Tibial artery (tissue), 4 donors: ENCODE measurements around the gene VTI1A.
"Not testable (repeated sequence)": the region's sequence is repeated elsewhere in the genome, so short reads cannot be mapped to it uniquely, and the experiment has no call there.

ENCODE experiments used
- DNase-seq, 2 donors: peaks; one replicate each; pipeline ENCODE4 v3.0.0-alpha.2; 2019
- H3K27ac ChIP-seq, 2 donors: fragments of 200-600 bp; sonication (generic) in 1 of 2; 1 replicate in 1 of 2; 2 replicates in 1 of 2; pipeline ENCODE4 v1.5.1; 2018 to 2019; ENCODE audit warnings: mild to moderate bottlenecking in 1 of 2
- H3K27me3 ChIP-seq, 2 donors: fragments of 200-600 bp; sonication (generic) in 1 of 2; one replicate each; pipeline versions ENCODE4 v1.5.1 to v1.6.0; 2016 to 2019
- H3K36me3 ChIP-seq, 3 donors: fragments of 200-600 bp; sonication (generic) in 2 of 3; one replicate each; pipeline ENCODE4 v1.5.1; 2016 to 2019; ENCODE audit warnings: mild to moderate bottlenecking in 2 of 3
- H3K4me1 ChIP-seq, 4 donors: fragments of 200-600 bp; sonication (generic) in 2 of 4; 1 replicate in 3 of 4; 2 replicates in 1 of 4; pipeline ENCODE4 v1.5.1; 2016 to 2019
- H3K4me3 ChIP-seq, 2 donors: fragments of 200-600 bp; sonication (generic) in 1 of 2; 1 replicate in 1 of 2; 2 replicates in 1 of 2; pipeline ENCODE4 v1.5.1; 2018 to 2019; ENCODE audit warnings: mild to moderate bottlenecking in 2 of 2
- H3K9me3 ChIP-seq, 3 donors: fragments of 200-600 bp; sonication (generic) in 1 of 3; one replicate each; pipeline ENCODE4 v1.5.1; 2016 to 2019
- intact Hi-C: fragments of 100-400 bp; cut with DNase I; formaldehyde crosslinking; loops from one replicate; pipeline ENCODE4 v1.15.0; 2023; ENCODE audit warnings: low total_unique reads
- TF ChIP-seq, protein P1 (sequence below), 2 experiments: fragments of 200-600 bp in 1 of 2; fragments of 450-650 bp in 1 of 2; IDR thresholded peaks; one replicate each; pipeline ENCODE4 v1.5.1; 2017 to 2019; ENCODE audit warnings: antibody characterized with exemption in 2 of 2, mild to moderate bottlenecking in 1 of 2, moderate library complexity in 1 of 2

Gene VTI1A

DNA sequence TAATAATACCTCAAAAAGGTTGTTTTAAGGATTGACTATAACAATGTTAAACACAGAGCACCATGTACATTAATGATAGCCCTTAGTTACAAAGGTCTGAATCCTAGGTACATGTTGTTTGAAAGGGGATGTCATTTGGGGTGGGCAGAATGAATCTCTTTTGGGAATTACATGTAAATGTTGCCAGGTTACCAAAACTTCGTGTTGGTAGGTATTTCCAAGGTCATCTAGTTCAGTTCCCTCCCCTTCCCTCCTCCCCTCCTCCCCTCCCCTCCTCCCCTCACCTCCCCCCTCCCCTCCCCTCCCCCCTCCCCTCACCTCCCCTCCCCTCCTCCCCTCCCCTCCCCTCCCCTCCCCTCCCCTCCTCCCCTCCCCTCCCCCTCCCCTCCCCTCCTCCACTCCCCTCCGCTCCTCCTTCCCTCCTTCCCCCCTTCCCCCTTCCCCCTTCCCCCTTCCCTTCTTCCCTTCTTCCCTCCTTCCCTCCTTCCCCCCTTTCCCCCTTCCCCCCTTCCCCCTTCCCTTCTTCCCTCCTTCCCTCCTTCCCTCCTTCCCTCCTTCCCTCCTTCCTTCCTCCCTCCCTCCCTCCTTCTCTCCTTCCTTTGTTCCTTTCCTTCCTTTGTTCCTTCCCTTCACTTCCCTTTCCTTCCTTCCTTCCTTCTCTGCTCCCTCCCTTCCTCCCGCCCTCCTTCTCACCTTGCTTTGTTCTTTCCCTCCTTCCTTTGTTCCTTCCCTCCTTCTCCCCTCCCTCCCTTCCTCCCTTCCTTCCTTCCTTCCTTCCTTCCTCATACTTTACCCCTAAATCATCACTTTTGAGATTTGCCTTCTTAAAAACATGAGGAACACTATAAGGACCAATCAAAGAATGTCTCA is 8.1 kb downstream of the VTI1A start:
- DNase-seq, result no peak
- TF ChIP-seq, protein P1, sequence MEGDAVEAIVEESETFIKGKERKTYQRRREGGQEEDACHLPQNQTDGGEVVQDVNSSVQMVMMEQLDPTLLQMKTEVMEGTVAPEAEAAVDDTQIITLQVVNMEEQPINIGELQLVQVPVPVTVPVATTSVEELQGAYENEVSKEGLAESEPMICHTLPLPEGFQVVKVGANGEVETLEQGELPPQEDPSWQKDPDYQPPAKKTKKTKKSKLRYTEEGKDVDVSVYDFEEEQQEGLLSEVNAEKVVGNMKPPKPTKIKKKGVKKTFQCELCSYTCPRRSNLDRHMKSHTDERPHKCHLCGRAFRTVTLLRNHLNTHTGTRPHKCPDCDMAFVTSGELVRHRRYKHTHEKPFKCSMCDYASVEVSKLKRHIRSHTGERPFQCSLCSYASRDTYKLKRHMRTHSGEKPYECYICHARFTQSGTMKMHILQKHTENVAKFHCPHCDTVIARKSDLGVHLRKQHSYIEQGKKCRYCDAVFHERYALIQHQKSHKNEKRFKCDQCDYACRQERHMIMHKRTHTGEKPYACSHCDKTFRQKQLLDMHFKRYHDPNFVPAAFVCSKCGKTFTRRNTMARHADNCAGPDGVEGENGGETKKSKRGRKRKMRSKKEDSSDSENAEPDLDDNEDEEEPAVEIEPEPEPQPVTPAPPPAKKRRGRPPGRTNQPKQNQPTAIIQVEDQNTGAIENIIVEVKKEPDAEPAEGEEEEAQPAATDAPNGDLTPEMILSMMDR (IDR thresholded peaks at IDR 0.05), result no peak
- no peak overlapping the region for H3K27ac ChIP-seq
- H3K4me3 ChIP-seq, result no peak overlapping the region
- no peaks in the 10 kb centered on the region for H3K36me3 ChIP-seq
- H3K4me1 ChIP-seq, result no peaks in the 10 kb centered on the region
- H3K27me3 ChIP-seq, result no peaks in the 10 kb centered on the region
- intact Hi-C loops, result loop anchor here (5.0 kb wide), 1 partner anchor 513 kb away; no protein-coding TSS in a partner anchor
- no peaks in the 10 kb centered on the region for H3K9me3 ChIP-seq

DNA sequence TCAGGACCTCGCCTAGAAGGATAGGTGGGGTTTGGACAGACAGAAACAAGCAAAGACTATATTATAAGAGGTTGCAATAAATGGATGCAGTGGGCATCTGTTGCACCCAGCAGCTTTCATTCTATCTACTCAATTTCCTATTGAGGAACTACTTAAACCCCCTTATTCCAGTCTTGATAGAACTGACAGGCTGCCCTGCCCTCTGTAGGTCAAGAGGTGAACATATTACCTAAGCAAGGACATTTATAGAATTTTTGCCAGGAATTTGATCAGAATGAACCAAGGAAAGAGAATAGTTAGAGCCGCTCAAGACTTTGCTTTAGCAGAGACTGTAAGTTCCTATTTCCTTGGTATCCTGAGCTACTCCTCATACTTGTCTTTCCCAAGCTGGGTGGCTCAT is 9.5 kb downstream of the VTI1A start:
- no peaks in the 10 kb centered on the region for H3K9me3 ChIP-seq
- TF ChIP-seq, protein P1 (IDR thresholded peaks at IDR 0.05), result no peak
- peaks cover 0 to 8% (median 3%) of the 10 kb centered on the region in 3 donors for H3K36me3 ChIP-seq
- DNase-seq, result no peak
- no peak overlapping the region for H3K27ac ChIP-seq
- no peaks in the 10 kb centered on the region for H3K4me1 ChIP-seq
- H3K4me3 ChIP-seq, result no peak overlapping the region
- no peaks in the 10 kb centered on the region for H3K27me3 ChIP-seq
- intact Hi-C loops, result no loop called here

DNA sequence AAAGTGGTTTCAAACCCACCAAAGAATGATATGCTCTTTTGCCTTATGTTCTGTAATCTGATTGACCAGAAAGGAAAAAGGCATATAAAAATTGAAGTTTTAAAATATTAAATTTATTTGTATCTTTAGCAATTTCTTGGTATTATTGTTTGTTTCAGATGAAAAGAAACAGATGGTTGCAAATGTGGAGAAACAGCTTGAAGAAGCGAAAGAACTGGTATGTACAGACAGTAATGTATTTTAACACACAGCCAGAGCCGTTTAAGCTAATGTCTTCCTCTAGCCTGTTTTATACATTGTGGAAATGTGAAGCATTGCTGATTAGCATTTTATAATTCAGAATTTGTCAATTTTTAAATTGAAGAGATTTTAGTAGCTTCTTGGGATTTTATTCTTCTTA is 13.4 kb downstream of the VTI1A start:
- intact Hi-C loops, result no loop called here
- TF ChIP-seq, protein P1 (IDR thresholded peaks at IDR 0.05), result no peak
- Histone ChIP-seq H3K27ac (no peak overlapping the region), H3K36me3 (peaks cover 11 to 26% (median 19%) of the 10 kb centered on the region in 3 donors), H3K4me3 (no peak overlapping the region), H3K27me3 (no peaks in the 10 kb centered on the region), H3K4me1 (no peaks in the 10 kb centered on the region), H3K9me3 (no peaks in the 10 kb centered on the region)
- no peak for DNase-seq

DNA sequence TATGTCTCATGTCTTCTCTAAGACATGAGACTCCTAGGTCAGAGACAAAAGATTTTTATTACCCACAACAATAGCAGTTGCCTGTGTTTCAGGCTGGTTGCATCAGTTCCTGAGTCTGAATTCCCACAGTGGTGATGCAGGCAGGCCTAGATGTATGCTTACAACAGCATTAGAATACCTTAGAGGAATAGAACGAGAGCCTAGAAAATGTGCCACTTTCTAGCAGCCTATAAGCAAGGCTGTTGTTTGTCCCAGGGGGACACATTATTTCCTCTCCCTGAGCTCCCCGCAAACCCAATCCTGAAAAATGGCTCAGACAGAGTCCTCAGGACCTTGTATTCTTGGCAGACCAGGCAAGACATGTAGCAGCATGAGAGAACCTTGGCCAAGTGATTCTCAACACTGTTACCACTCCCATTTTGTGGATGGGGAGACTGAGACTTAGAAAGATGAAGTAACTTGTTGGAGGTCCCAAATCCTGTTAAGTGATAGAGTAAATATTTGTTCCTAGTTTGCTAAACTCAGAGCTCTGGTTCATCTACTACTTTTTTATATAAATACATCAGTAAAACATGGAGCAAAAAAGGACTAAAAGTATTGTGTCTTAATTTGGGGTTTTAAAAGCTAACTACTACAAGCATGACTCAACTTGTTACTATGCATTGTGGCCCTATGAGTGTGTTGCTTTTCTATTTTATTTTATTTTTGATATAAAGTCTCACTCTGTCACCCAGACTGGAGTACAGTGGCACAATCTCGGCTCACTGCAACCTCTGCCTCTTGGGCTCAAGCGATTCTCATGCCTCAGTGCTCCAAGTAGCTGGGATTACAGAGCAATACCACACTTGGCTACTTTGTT is 14.2 kb downstream of the VTI1A start:
- Histone ChIP-seq H3K27me3 (no peaks in the 10 kb centered on the region), H3K36me3 (peaks cover 19 to 34% (median 25%) of the 10 kb centered on the region in 3 donors), H3K9me3 (no peaks in the 10 kb centered on the region), H3K4me1 (no peaks in the 10 kb centered on the region), H3K4me3 (no peak overlapping the region), H3K27ac (no peak overlapping the region)
- intact Hi-C loops, result no loop called here
- TF ChIP-seq, protein P1 (IDR thresholded peaks at IDR 0.05), result no peak
- DNase-seq, result no peak

DNA sequence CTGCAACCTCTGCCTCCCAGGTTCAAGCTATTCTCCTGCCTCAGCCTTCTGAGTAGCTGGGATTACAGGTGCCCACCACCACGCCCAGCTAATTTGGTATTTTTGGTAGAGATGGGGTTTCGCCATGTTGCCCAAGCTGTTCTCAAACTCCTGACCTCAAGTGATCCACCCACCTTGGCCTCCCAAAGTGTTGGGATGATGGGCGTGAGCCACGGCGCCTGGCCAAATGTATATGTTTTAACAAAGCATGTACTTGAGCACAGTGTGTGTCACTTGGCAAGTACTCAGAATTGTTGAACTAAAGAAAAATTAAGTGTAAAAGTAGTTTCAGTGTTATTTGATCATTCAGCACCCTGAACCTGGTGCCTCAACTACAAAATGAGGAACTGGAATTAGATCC is 17.1 kb downstream of the VTI1A start:
- H3K4me1 ChIP-seq, intact Hi-C loops, H3K4me3 ChIP-seq, DNase-seq, H3K9me3 ChIP-seq, H3K27ac ChIP-seq, H3K27me3 ChIP-seq: not testable (repeated sequence)
- peaks cover 19 to 41% (median 25%) of the 10 kb centered on the region in 3 donors for H3K36me3 ChIP-seq
